ENCODE results near the gene PSG1. TPM values are rescaled to one million over a fixed set of nuclear protein-coding genes. Genes with fewer than 3 reads are reported as not detected.

Gene PSG1
- total and polyA plus RNA-seq, 2 of the 13 experiments (the other 11 are each of a cell fraction or from before 2014, with no cell fraction given): not detected

GRCh38 chr19:42872608-42873007, 6.9 kb downstream of the PSG1 start:
- BruUV-seq (replicated peaks): no TSS peak
- CTCF ChIA-PET (ENCODE audit: low intra/inter-chr PET ratio, low total read pairs): no interaction called here

GRCh38 chr19:42857544-42857867, 22.0 kb downstream of the PSG1 start:
- Histone ChIP-seq H2AFZ (ENCODE audit: low read length) (no peak overlapping the region), H3K4me1 (ENCODE audit: insufficient read depth, low read length) (no peaks in the 10 kb centered on the region), H3K4me2 (ENCODE audit: low read depth, low read length) (no peak overlapping the region), H3K9me3 (ENCODE audit: low read length) (no peaks in the 10 kb centered on the region), H3K79me2 (ENCODE audit: insufficient read depth, low read length) (no peaks in the 10 kb centered on the region), H3K36me3 (replicated peaks in 1 of 2; ENCODE audit: control insufficient read depth in 1 of 2, insufficient read depth in 2 of 2, low read length in 2 of 2) (no peaks in the 10 kb centered on the region), H3K4me3 (replicated peaks in 1 of 3; ENCODE audit: insufficient read depth in 1 of 3, low read depth in 2 of 3, low read length in 3 of 3) (no peak overlapping the region), H3K27ac (ENCODE audit: extremely low read length, insufficient read depth, low read length) (no peak overlapping the region), H3K9ac (ENCODE audit: insufficient read depth, low read depth, low read length) (no peak overlapping the region), H3K27me3 (ENCODE audit: control insufficient read depth in 1 of 2, insufficient read depth in 2 of 2, low read length in 2 of 2) (no peaks in the 10 kb centered on the region), H4K20me1 (ENCODE audit: insufficient read depth, low read length) (no peaks in the 10 kb centered on the region)
- intact Hi-C loops (cut with micrococcal nuclease; ENCODE audit: unreplicated experiment) (no loop called here), in situ Hi-C loops (cut with HindIII; ENCODE audit: extremely low pct_ligation_motif_present, low pct_unique_long_range_greater_than_20kb) (no loop called here)
- POLR2A ChIA-PET: no interaction called here
- TF ChIP-seq ZNF646 (CRISPR knock-in tag; IDR thresholded peaks at IDR 0.05): no peak
- TF ChIP-seq FOXA1 (IDR thresholded peaks at IDR 0.05): no peak
- no peak for TF ChIP-seq FOXA1 (CRISPR knock-in tag; IDR thresholded peaks at IDR 0.05)
- 41% methylated on average over 4 of the region's 5 CpGs for WGBS (ENCODE audit: low lambda C conversion rate)
- FAIRE-seq: no peak
- no peak for ATAC-seq
- CTCF ChIA-PET (ENCODE audit: low intra/inter-chr PET ratio, low total read pairs): interaction anchor here (1.0 kb wide), 1 partner anchor 64 kb away, joined by 3 read pairs; no protein-coding TSS in a partner anchor
- BruUV-seq (replicated peaks): no TSS peak
- no peak for DNase-seq (ENCODE audit: low spot score)

More at GRCh38 chr19:42872608-42873007, 6.9 kb downstream of the PSG1 start:
- ATAC-seq (no peak), FAIRE-seq (no peak), DNase-seq (ENCODE audit: low spot score) (no peak)
- Histone ChIP-seq H3K4me3 (replicated peaks in 1 of 3; ENCODE audit: insufficient read depth in 1 of 3, low read depth in 2 of 3, low read length in 3 of 3) (no peak overlapping the region), H3K36me3 (replicated peaks in 1 of 2; ENCODE audit: control insufficient read depth in 1 of 2, insufficient read depth in 2 of 2, low read length in 2 of 2) (no peaks in the 10 kb centered on the region), H3K9ac (ENCODE audit: insufficient read depth, low read depth, low read length) (no peak overlapping the region), H3K79me2 (ENCODE audit: insufficient read depth, low read length) (no peaks in the 10 kb centered on the region), H3K9me3 (ENCODE audit: low read length) (no peaks in the 10 kb centered on the region), H3K4me1 (ENCODE audit: insufficient read depth, low read length) (no peaks in the 10 kb centered on the region), H4K20me1 (ENCODE audit: insufficient read depth, low read length) (no peaks in the 10 kb centered on the region), H3K27me3 (ENCODE audit: control insufficient read depth in 1 of 2, insufficient read depth in 2 of 2, low read length in 2 of 2) (no peaks in the 10 kb centered on the region), H3K4me2 (ENCODE audit: low read depth, low read length) (no peak overlapping the region), H2AFZ (ENCODE audit: low read length) (no peak overlapping the region), H3K27ac (ENCODE audit: extremely low read length, insufficient read depth, low read length) (no peak overlapping the region)
- in situ Hi-C loops (cut with HindIII; ENCODE audit: extremely low pct_ligation_motif_present, low pct_unique_long_range_greater_than_20kb): no loop called here
- WGBS (ENCODE audit: low lambda C conversion rate): 29% methylated on average over 3 of the region's 3 CpGs
- intact Hi-C loops (cut with micrococcal nuclease; ENCODE audit: unreplicated experiment): no loop called here
- POLR2A ChIA-PET: no interaction called here
- TF ChIP-seq RORA (CRISPR knock-in tag; IDR thresholded peaks at IDR 0.05): no peak
- no peak for TF ChIP-seq RARA (CRISPR knock-in tag; IDR thresholded peaks at IDR 0.05)
- no peak for TF ChIP-seq SRSF4 (IDR thresholded peaks at IDR 0.05; ENCODE audit: low read depth, low read length, poor library complexity, severe bottlenecking)
- TF ChIP-seq MNT (IDR thresholded peaks at IDR 0.05): peak; percentile 72
